ENCODE measurements around the gene PKP4. TPM values are rescaled to one million over a fixed set of nuclear protein-coding genes. Genes with fewer than 3 reads are reported as not detected.

Gene PKP4
- total and polyA plus RNA-seq, 2 experiments from 2014 or later: 7.6 to 32.2 TPM

- Histone ChIP-seq H3K9ac (no peak overlapping the region), H3K9me2 (ENCODE audit: insufficient read depth) (no peaks in the 10 kb centered on the region), H3K27me3 (replicated peaks; ENCODE audit: insufficient read depth) (no peaks in the 10 kb centered on the region; the same call in 1 of the 2 replicates), H3F3A (ENCODE audit: insufficient read depth) (no peaks in the 10 kb centered on the region), H3K9me3 (ENCODE audit: low read depth) (no peaks in the 10 kb centered on the region), H3K4me1 (ENCODE audit: insufficient read depth) (no peaks in the 10 kb centered on the region), H3K4me3 (no peak overlapping the region), H3K36me3 (ENCODE audit: low read depth) (no peaks in the 10 kb centered on the region), H4K20me1 (ENCODE audit: insufficient read depth) (no peaks in the 10 kb centered on the region), H3K4me2 (ENCODE audit: unreplicated experiment) (no peak overlapping the region), H3K27ac (no peak overlapping the region), H3K79me2 (ENCODE audit: insufficient read depth) (no peaks in the 10 kb centered on the region), H2AFZ (no peak overlapping the region)
- TF ChIP-seq EZH2phosphoT487 (IDR thresholded peaks at IDR 0.05; ENCODE audit: insufficient read depth, low read depth): no peak
- TF ChIP-seq EZH2 (IDR thresholded peaks at IDR 0.05; ENCODE audit: insufficient read depth, poor library complexity, severe bottlenecking): no peak
- WGBS, 2 experiments (ENCODE audit: low coverage in 1 of 2, low lambda C conversion rate in 2 of 2, missing lambda C conversion rate in 2 of 2): 66 to 68% methylated on average over 8 of the region's 8 CpGs
- in situ Hi-C loops (cut with MboI): loop anchor here (25.0 kb wide), 1 partner anchor 538 kb away; no protein-coding TSS in a partner anchor
- DNase-seq: no peak
Observed at GRCh38 chr2:158724803-158725381, 268.1 kb downstream of the PKP4 start.

- no peak overlapping the region for H3K4me3 ChIP-seq
- no peak overlapping the region for H3K27ac ChIP-seq
- in situ Hi-C loops (cut with MboI): loop anchor here (25.0 kb wide), 1 partner anchor 538 kb away; no protein-coding TSS in a partner anchor
- 45 to 59% methylated on average over 6 to 7 of the region's 7 CpGs for WGBS, 2 experiments (ENCODE audit: low coverage in 1 of 2, low lambda C conversion rate in 2 of 2, missing lambda C conversion rate in 2 of 2)
- no peaks in the 10 kb centered on the region for H4K20me1 ChIP-seq (ENCODE audit: insufficient read depth)
- no peaks in the 10 kb centered on the region for H3K9me2 ChIP-seq (ENCODE audit: insufficient read depth)
- no peak overlapping the region for H3K4me2 ChIP-seq (ENCODE audit: unreplicated experiment)
- no peak for DNase-seq
- H3K9me3 ChIP-seq (ENCODE audit: low read depth): no peaks in the 10 kb centered on the region
- no peaks in the 10 kb centered on the region for H3K4me1 ChIP-seq (ENCODE audit: insufficient read depth)
- TF ChIP-seq EZH2 (IDR thresholded peaks at IDR 0.05; ENCODE audit: insufficient read depth, poor library complexity, severe bottlenecking) (no peak), EZH2phosphoT487 (IDR thresholded peaks at IDR 0.05; ENCODE audit: insufficient read depth, low read depth) (no peak)
- no peaks in the 10 kb centered on the region; the same call in 1 of the 2 replicates for H3K27me3 ChIP-seq (replicated peaks; ENCODE audit: insufficient read depth)
- no peaks in the 10 kb centered on the region for H3K79me2 ChIP-seq (ENCODE audit: insufficient read depth)
- no peak overlapping the region for H3K9ac ChIP-seq
- no peaks in the 10 kb centered on the region for H3F3A ChIP-seq (ENCODE audit: insufficient read depth)
- no peaks in the 10 kb centered on the region for H3K36me3 ChIP-seq (ENCODE audit: low read depth)
- H2AFZ ChIP-seq: no peak overlapping the region
Observed at GRCh38 chr2:158725441-158725891, 268.7 kb downstream of the PKP4 start.

- Histone ChIP-seq H3K27me3 (replicated peaks; ENCODE audit: insufficient read depth) (peaks cover 3% of the 10 kb centered on the region; the same call in 1 of the 2 replicates), H3K4me1 (ENCODE audit: insufficient read depth) (no peaks in the 10 kb centered on the region), H3K4me2 (ENCODE audit: unreplicated experiment) (no peak overlapping the region), H4K20me1 (ENCODE audit: insufficient read depth) (no peaks in the 10 kb centered on the region), H3K79me2 (ENCODE audit: insufficient read depth) (no peaks in the 10 kb centered on the region), H3K9ac (no peak overlapping the region), H3K4me3 (no peak overlapping the region), H2AFZ (no peak overlapping the region), H3F3A (ENCODE audit: insufficient read depth) (no peaks in the 10 kb centered on the region), H3K9me2 (ENCODE audit: insufficient read depth) (no peaks in the 10 kb centered on the region), H3K27ac (no peak overlapping the region), H3K36me3 (ENCODE audit: low read depth) (no peaks in the 10 kb centered on the region), H3K9me3 (ENCODE audit: low read depth) (no peaks in the 10 kb centered on the region)
- 37% methylated on average over 8 of the region's 8 CpGs for WGBS, 2 experiments (ENCODE audit: low coverage in 1 of 2, low lambda C conversion rate in 2 of 2, missing lambda C conversion rate in 2 of 2)
- DNase-seq: no peak
- TF ChIP-seq EZH2phosphoT487 (IDR thresholded peaks at IDR 0.05; ENCODE audit: insufficient read depth, low read depth) (no peak), EZH2 (IDR thresholded peaks at IDR 0.05; ENCODE audit: insufficient read depth, poor library complexity, severe bottlenecking) (no peak)
- in situ Hi-C loops (cut with MboI): loop anchor here (25.0 kb wide), 1 partner anchor 540 kb away; no protein-coding TSS in a partner anchor
Observed at GRCh38 chr2:158726911-158727592, 270.3 kb downstream of the PKP4 start.

DNA sequence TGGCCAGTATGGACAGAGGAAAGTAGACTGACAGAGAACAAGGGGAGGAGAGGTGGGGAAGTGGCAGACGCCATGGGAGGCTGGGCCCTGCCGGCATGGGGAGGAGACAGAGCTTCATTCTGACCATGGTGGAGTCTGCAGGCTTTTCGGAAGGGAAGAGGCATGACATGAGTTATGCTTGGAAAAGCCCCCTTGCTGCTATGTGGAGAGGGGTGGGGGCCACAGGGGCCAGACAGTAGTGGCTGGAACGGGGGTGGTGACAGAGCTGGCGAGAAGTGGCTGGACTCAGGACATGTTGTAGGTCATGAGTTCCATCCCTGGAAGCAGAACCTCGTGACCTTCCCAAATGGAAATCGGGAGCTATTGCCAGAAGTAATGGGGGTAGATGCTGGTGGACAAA, 271.7 kb downstream of the PKP4 start:
- Histone ChIP-seq H3K27ac (no peak overlapping the region), H3K79me2 (ENCODE audit: insufficient read depth) (no peaks in the 10 kb centered on the region), H3K9me2 (ENCODE audit: insufficient read depth) (no peaks in the 10 kb centered on the region), H2AFZ (no peak overlapping the region), H3K27me3 (replicated peaks; ENCODE audit: insufficient read depth) (peaks cover 17% of the 10 kb centered on the region), H3K9me3 (ENCODE audit: low read depth) (no peaks in the 10 kb centered on the region), H3K9ac (no peak overlapping the region), H3F3A (ENCODE audit: insufficient read depth) (no peaks in the 10 kb centered on the region), H3K4me1 (ENCODE audit: insufficient read depth) (no peaks in the 10 kb centered on the region), H4K20me1 (ENCODE audit: insufficient read depth) (no peaks in the 10 kb centered on the region), H3K36me3 (ENCODE audit: low read depth) (no peaks in the 10 kb centered on the region), H3K4me2 (ENCODE audit: unreplicated experiment) (no peak overlapping the region), H3K4me3 (no peak overlapping the region)
- WGBS, 2 experiments (ENCODE audit: low coverage in 1 of 2, low lambda C conversion rate in 2 of 2, missing lambda C conversion rate in 2 of 2): 72 to 81% methylated on average over 6 to 7 of the region's 7 CpGs
- in situ Hi-C loops (cut with MboI): loop anchor here (25.0 kb wide), 1 partner anchor 541 kb away; no protein-coding TSS in a partner anchor
- TF ChIP-seq EZH2phosphoT487 (IDR thresholded peaks at IDR 0.05; ENCODE audit: insufficient read depth, low read depth): no peak
- no peak for TF ChIP-seq EZH2 (IDR thresholded peaks at IDR 0.05; ENCODE audit: insufficient read depth, poor library complexity, severe bottlenecking)
- no peak for DNase-seq

All from GM23248 (cell line).